GM08714 (cell line): ENCODE measurements around the gene DYNLT3.

ENCODE experiments used
- H3K4me3 ChIP-seq: fragments of 200-500 bp; sonication (Bioruptor generic); 2 replicates; pipeline ENCODE4 v1.5.1; 2014; ENCODE audit warnings: mild to moderate bottlenecking, low read length, inconsistent platforms
- ZNF274 ChIP-seq: IDR thresholded peaks from 2 replicates; pipeline ENCODE4 v1.6.1; 2012; ENCODE audit warnings: mild to moderate bottlenecking, low read depth, low read length

The DYNLT3 gene

GRCh38 chrX:37817579-37817978 lies 29.8 kb downstream of the DYNLT3 start:
- no peak for TF ChIP-seq ZNF274
- H3K4me3 ChIP-seq, result no peak overlapping the region

- no peak overlapping the region for H3K4me3 ChIP-seq
- no peak for TF ChIP-seq ZNF274
Observed at GRCh38 chrX:37817176-37817575, 30.2 kb downstream of the DYNLT3 start.

GRCh38 chrX:37816766-37817165 lies 30.6 kb downstream of the DYNLT3 start:
- no peak for TF ChIP-seq ZNF274
- no peak overlapping the region for H3K4me3 ChIP-seq

- H3K4me3 ChIP-seq, result no peak overlapping the region
- TF ChIP-seq ZNF274, result no peak
Observed at GRCh38 chrX:37815366-37815765, 32.0 kb downstream of the DYNLT3 start.

GRCh38 chrX:37813570-37813969 lies 33.8 kb downstream of the DYNLT3 start:
- no peak for TF ChIP-seq ZNF274
- no peak overlapping the region for H3K4me3 ChIP-seq

GRCh38 chrX:37812110-37812509 lies 35.3 kb downstream of the DYNLT3 start:
- TF ChIP-seq ZNF274, result no peak

GRCh38 chrX:37809970-37810369 lies 37.4 kb downstream of the DYNLT3 start:
- H3K4me3 ChIP-seq, result no peak overlapping the region
- TF ChIP-seq ZNF274, result no peak

More at GRCh38 chrX:37812110-37812509, 35.3 kb downstream of the DYNLT3 start:
- no peak overlapping the region for H3K4me3 ChIP-seq

- H3K4me3 ChIP-seq, result no peak overlapping the region
- no peak for TF ChIP-seq ZNF274
Observed at GRCh38 chrX:37803057-37803456, 44.3 kb downstream of the DYNLT3 start.

GRCh38 chrX:37802028-37802427 lies 45.3 kb downstream of the DYNLT3 start:
- no peak overlapping the region for H3K4me3 ChIP-seq
- no peak for TF ChIP-seq ZNF274

GRCh38 chrX:37800717-37801116 lies 46.7 kb downstream of the DYNLT3 start:
- no peak for TF ChIP-seq ZNF274
- H3K4me3 ChIP-seq, result no peak overlapping the region

GRCh38 chrX:37799936-37800335 lies 47.4 kb downstream of the DYNLT3 start:
- H3K4me3 ChIP-seq, result no peak overlapping the region
- no peak for TF ChIP-seq ZNF274

GRCh38 chrX:37796805-37797204 lies 50.6 kb downstream of the DYNLT3 start:
- TF ChIP-seq ZNF274, result no peak
- H3K4me3 ChIP-seq, result no peak overlapping the region

- H3K4me3 ChIP-seq, result no peak overlapping the region; the same call in 1 of the 2 replicates
- TF ChIP-seq ZNF274, result no peak
Observed at GRCh38 chrX:37796310-37796709, 51.1 kb downstream of the DYNLT3 start.
